ENCODE results near the gene MAP4K3. TPM values are rescaled to one million over a fixed set of nuclear protein-coding genes. Genes with fewer than 3 reads are reported as not detected.

The MAP4K3 gene
- total and polyA plus RNA-seq, 10 of the 15 experiments (the other 5 are each of a cell fraction or from before 2014, with no cell fraction given): 0.04 to 0.95 (median 0.21) TPM; not detected in 1

DNA sequence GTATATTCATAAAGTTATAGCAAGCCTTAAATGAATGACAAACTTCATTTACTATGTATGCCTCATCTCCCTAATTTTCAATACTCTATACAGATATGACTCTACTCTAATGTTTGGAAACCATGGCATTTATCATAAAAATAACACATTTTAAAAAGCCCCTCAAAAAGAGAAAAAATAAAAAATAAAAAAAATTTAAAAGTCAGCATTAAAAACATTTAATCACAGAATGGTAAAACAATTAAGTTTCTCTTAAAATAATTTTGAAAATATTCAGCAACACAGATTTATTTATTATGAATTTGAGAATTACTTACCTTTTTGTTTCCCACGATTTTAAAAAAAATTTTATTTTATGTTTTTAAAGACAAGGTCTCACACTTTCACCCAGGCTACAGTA lies 128.3 kb downstream of the MAP4K3 start (continued):
- TF ChIP-seq RAD21 (IDR thresholded peaks at IDR 0.05; ENCODE audit: insufficient read depth, low read depth, low read length): no peak
- TF ChIP-seq CHD4 (IDR thresholded peaks at IDR 0.05): no peak
- TF ChIP-seq, protein P1, sequence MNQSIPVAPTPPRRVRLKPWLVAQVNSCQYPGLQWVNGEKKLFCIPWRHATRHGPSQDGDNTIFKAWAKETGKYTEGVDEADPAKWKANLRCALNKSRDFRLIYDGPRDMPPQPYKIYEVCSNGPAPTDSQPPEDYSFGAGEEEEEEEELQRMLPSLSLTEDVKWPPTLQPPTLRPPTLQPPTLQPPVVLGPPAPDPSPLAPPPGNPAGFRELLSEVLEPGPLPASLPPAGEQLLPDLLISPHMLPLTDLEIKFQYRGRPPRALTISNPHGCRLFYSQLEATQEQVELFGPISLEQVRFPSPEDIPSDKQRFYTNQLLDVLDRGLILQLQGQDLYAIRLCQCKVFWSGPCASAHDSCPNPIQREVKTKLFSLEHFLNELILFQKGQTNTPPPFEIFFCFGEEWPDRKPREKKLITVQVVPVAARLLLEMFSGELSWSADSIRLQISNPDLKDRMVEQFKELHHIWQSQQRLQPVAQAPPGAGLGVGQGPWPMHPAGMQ (IDR thresholded peaks at IDR 0.05; ENCODE audit: borderline replicate concordance): no peak

DNA sequence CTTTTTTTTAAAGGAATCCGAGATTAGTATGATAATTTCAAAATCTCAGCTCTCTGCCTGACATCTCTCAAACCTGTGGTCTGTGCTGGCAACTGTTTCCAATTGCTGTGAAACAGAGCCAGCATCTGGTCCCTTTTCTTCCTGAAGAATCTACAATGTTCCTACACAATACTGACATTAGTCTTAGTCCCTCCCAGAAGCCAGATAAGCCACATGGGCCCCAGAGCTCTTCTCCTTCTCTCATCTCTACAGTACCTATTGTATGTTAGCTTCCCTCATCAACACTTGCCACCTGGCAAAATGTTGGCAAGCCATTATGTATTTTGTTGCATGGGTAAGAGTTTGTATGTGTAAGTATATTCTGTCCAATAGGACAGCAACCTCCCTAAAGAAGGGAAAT lies 130.5 kb downstream of the MAP4K3 start:
- intact Hi-C loops (cut with micrococcal nuclease; ENCODE audit: unreplicated experiment): no loop called here
- DNase-seq (ENCODE audit: low read depth, low spot score) (no peak), ATAC-seq (no peak), FAIRE-seq (no peak)
- Histone ChIP-seq H3K79me2 (ENCODE audit: control insufficient read depth, insufficient read depth, low read length) (no peaks in the 10 kb centered on the region), H3K27me3 (replicated peaks in 1 of 2; ENCODE audit: control insufficient read depth in 2 of 2, insufficient read depth in 2 of 2, low read length in 1 of 2) (no peaks in the 10 kb centered on the region), H3K27ac (ENCODE audit: control insufficient read depth, insufficient read depth) (no peak overlapping the region), H4K20me1 (ENCODE audit: control insufficient read depth, insufficient read depth) (no peaks in the 10 kb centered on the region), H2AFZ (ENCODE audit: control insufficient read depth, low read depth, low read length) (no peak overlapping the region), H3K9ac (ENCODE audit: control insufficient read depth, insufficient read depth, low read length) (no peak overlapping the region), H3K4me2 (ENCODE audit: control insufficient read depth, insufficient read depth) (no peak overlapping the region), H3K4me3 (no peak overlapping the region), H3K9me3 (replicated peaks; ENCODE audit: control insufficient read depth, insufficient read depth, low read length) (no peaks in the 10 kb centered on the region), H3K36me3 (ENCODE audit: control insufficient read depth in 2 of 2, insufficient read depth in 2 of 2, low read length in 1 of 2) (no peaks in the 10 kb centered on the region), H3K4me1 (ENCODE audit: control insufficient read depth, insufficient read depth, low read length) (no peaks in the 10 kb centered on the region)
- in situ Hi-C loops (cut with MboI): no loop called here
- ChIA-PET RAD21 (ENCODE audit: unreplicated experiment) (no interaction called here), POLR2A (no interaction called here), SMC1A (ENCODE audit: uncharacterized antibody, unreplicated experiment) (no interaction called here), CTCF (interaction anchor here (1.5 kb wide), 1 partner anchor 45 kb away, joined by 8 read pairs; no protein-coding TSS in a partner anchor)
- WGBS (ENCODE audit: insufficient coverage, insufficient replicate concordance, low lambda C conversion rate, missing lambda C conversion rate): 50% methylated on average over 1 of the region's 1 CpG
- no TSS peak for BruUV-seq (replicated peaks)
- TF ChIP-seq JUND (IDR thresholded peaks at IDR 0.05; ENCODE audit: low read depth, low read length) (no peak), CREM (IDR thresholded peaks at IDR 0.05; ENCODE audit: low read depth) (no peak), HCFC1 (IDR thresholded peaks at IDR 0.05; ENCODE audit: low read length) (no peak), LARP7 (IDR thresholded peaks at IDR 0.05) (no peak), ZNF274 (IDR thresholded peaks at IDR 0.05; ENCODE audit: insufficient read depth, insufficient read length) (no peak), CREB1 (IDR thresholded peaks at IDR 0.05; ENCODE audit: low read depth) (no peak), RUNX3 (IDR thresholded peaks at IDR 0.05; ENCODE audit: low read length) (no peak), GATAD2B (conservative IDR thresholded peaks at IDR 0.05; ENCODE audit: low read depth) (no peak), MTA3 (IDR thresholded peaks at IDR 0.05; ENCODE audit: borderline replicate concordance, low read length) (no peak), CBX3 (IDR thresholded peaks at IDR 0.05; ENCODE audit: borderline replicate concordance, low read depth) (no peak), MYB (IDR thresholded peaks at IDR 0.05; ENCODE audit: borderline replicate concordance, low read depth, low read length) (no peak), SMAD5 (IDR thresholded peaks at IDR 0.05; ENCODE audit: low read depth) (no peak), NR2C1 (IDR thresholded peaks at IDR 0.05) (no peak)
- TF ChIP-seq, protein P2, sequence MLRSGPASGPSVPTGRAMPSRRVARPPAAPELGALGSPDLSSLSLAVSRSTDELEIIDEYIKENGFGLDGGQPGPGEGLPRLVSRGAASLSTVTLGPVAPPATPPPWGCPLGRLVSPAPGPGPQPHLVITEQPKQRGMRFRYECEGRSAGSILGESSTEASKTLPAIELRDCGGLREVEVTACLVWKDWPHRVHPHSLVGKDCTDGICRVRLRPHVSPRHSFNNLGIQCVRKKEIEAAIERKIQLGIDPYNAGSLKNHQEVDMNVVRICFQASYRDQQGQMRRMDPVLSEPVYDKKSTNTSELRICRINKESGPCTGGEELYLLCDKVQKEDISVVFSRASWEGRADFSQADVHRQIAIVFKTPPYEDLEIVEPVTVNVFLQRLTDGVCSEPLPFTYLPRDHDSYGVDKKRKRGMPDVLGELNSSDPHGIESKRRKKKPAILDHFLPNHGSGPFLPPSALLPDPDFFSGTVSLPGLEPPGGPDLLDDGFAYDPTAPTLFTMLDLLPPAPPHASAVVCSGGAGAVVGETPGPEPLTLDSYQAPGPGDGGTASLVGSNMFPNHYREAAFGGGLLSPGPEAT (IDR thresholded peaks at IDR 0.05; ENCODE audit: low read depth): no peak
- TF ChIP-seq, protein P3, sequence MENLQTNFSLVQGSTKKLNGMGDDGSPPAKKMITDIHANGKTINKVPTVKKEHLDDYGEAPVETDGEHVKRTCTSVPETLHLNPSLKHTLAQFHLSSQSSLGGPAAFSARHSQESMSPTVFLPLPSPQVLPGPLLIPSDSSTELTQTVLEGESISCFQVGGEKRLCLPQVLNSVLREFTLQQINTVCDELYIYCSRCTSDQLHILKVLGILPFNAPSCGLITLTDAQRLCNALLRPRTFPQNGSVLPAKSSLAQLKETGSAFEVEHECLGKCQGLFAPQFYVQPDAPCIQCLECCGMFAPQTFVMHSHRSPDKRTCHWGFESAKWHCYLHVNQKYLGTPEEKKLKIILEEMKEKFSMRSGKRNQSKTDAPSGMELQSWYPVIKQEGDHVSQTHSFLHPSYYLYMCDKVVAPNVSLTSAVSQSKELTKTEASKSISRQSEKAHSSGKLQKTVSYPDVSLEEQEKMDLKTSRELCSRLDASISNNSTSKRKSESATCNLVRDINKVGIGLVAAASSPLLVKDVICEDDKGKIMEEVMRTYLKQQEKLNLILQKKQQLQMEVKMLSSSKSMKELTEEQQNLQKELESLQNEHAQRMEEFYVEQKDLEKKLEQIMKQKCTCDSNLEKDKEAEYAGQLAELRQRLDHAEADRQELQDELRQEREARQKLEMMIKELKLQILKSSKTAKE (IDR thresholded peaks at IDR 0.05; ENCODE audit: low read depth, poor library complexity, severe bottlenecking): no peak
